SU-DHL-6 (cell line): ENCODE measurements around the gene RPL9.
A peak's percentile ranks its signal among the peaks of the same experiment; 100 is the strongest.
"Not testable (repeated sequence)": the region's sequence is repeated elsewhere in the genome, so short reads cannot be mapped to it uniquely, and the experiment has no call there.

ENCODE experiments used
- H2AFZ ChIP-seq: fragments of 200-600 bp; sonication (generic); 2 replicates; pipeline ENCODE4 v1.6.1; 2014; ENCODE audit warnings: low read depth, mild to moderate bottlenecking, moderate library complexity, mixed read lengths, antibody characterized with exemption, low read length; ENCODE audit not compliant: severe bottlenecking
- H3F3A ChIP-seq: fragments of 200-600 bp; shearing (Covaris generic); 2 replicates; pipeline ENCODE4 v1.6.0; 2016; ENCODE audit warnings: antibody characterized with exemption, mild to moderate bottlenecking; ENCODE audit not compliant: insufficient read depth
- H3K27ac ChIP-seq: fragments of 200-600 bp; sonication (generic); 2 replicates; pipeline ENCODE4 v1.5.1; 2016; ENCODE audit warnings: low read depth, mild to moderate bottlenecking, low read length, moderate library complexity, mixed read lengths
- H3K27me3 ChIP-seq: fragments of 200-600 bp; sonication (generic), shearing (Covaris generic); 2 replicates; pipeline ENCODE4 v1.6.0; 2014; ENCODE audit warnings: mild to moderate bottlenecking, low read length
- H3K36me3 ChIP-seq: fragments of 200-600 bp; sonication (generic); 2 replicates; pipeline ENCODE4 v1.6.1; 2014; ENCODE audit warnings: mild to moderate bottlenecking, low read length, mixed read lengths
- H3K4me2 ChIP-seq: fragments of 300-600, 200-600 bp; shearing (Covaris generic), sonication (generic); 2 replicates; pipeline ENCODE4 v1.6.0; 2014; ENCODE audit warnings: low read length, low read depth, mild to moderate bottlenecking; ENCODE audit not compliant: poor library complexity, severe bottlenecking
- H3K4me3 ChIP-seq: fragments of 200-600 bp; sonication (generic); 2 replicates; pipeline ENCODE4 v1.5.1; 2014; ENCODE audit warnings: antibody characterized with exemption, low read length, mild to moderate bottlenecking, mixed read lengths; ENCODE audit not compliant: insufficient read depth, poor library complexity, severe bottlenecking
- H3K79me2 ChIP-seq: fragments of 200-600 bp; sonication (generic); 2 replicates; pipeline ENCODE4 v1.6.1; 2014; ENCODE audit warnings: mild to moderate bottlenecking, low read length, moderate library complexity; ENCODE audit not compliant: insufficient read depth
- H3K9ac ChIP-seq: fragments of 200-600 bp; sonication (generic); 2 replicates; pipeline ENCODE4 v1.7.0; 2014; ENCODE audit warnings: mild to moderate bottlenecking, low read length
- H3K9me2 ChIP-seq: fragments of 200-600 bp; sonication (generic); replicated peaks from 2 replicates; pipeline ENCODE4 v1.6.1; 2014; ENCODE audit warnings: low read length; ENCODE audit not compliant: insufficient read depth
- H3K9me3 ChIP-seq: fragments of 200-600 bp; sonication (generic); 2 replicates; pipeline ENCODE4 v1.6.1; 2014; ENCODE audit warnings: low read length, mixed read lengths; ENCODE audit not compliant: insufficient read depth
- H4K20me1 ChIP-seq: fragments of 200-600 bp; sonication (generic); 2 replicates; pipeline ENCODE4 v1.6.1; 2014; ENCODE audit warnings: low read depth, mild to moderate bottlenecking, antibody characterized with exemption, low read length, moderate library complexity, mixed read lengths
- EZH2phosphoT487 ChIP-seq: fragments of 200-600 bp; sonication (generic), shearing (Covaris generic); conservative IDR thresholded peaks from 2 replicates; pipeline ENCODE4 v1.6.1; 2018; ENCODE audit warnings: mild to moderate bottlenecking, antibody characterized with exemption, low read length, moderate library complexity, mixed read lengths
- TF ChIP-seq, protein P1 (sequence below): fragments of 200-600 bp; sonication (generic); IDR thresholded peaks from one replicate; pipeline ENCODE4 v1.5.1; 2017; ENCODE audit warnings: antibody characterized with exemption, mild to moderate bottlenecking, low read length, moderate library complexity; ENCODE audit not compliant: insufficient read depth, poor library complexity, severe bottlenecking

Gene RPL9

GRCh38 chr4:39429476-39430334 is 29.0 kb downstream of the RPL9 start:
- Histone ChIP-seq H4K20me1 (no peaks in the 10 kb centered on the region), H3K27ac (no peak overlapping the region), H3K4me2 (no peak overlapping the region), H3F3A (no peaks in the 10 kb centered on the region), H3K9ac (no peak overlapping the region), H3K27me3 (no peaks in the 10 kb centered on the region), H2AFZ (no peak overlapping the region), H3K79me2 (no peaks in the 10 kb centered on the region), H3K4me3 (no peak overlapping the region), H3K9me3 (no peaks in the 10 kb centered on the region), H3K36me3 (no peaks in the 10 kb centered on the region), H3K9me2 (no peaks in the 10 kb centered on the region)
- TF ChIP-seq EZH2phosphoT487: no peak
- TF ChIP-seq, protein P1, sequence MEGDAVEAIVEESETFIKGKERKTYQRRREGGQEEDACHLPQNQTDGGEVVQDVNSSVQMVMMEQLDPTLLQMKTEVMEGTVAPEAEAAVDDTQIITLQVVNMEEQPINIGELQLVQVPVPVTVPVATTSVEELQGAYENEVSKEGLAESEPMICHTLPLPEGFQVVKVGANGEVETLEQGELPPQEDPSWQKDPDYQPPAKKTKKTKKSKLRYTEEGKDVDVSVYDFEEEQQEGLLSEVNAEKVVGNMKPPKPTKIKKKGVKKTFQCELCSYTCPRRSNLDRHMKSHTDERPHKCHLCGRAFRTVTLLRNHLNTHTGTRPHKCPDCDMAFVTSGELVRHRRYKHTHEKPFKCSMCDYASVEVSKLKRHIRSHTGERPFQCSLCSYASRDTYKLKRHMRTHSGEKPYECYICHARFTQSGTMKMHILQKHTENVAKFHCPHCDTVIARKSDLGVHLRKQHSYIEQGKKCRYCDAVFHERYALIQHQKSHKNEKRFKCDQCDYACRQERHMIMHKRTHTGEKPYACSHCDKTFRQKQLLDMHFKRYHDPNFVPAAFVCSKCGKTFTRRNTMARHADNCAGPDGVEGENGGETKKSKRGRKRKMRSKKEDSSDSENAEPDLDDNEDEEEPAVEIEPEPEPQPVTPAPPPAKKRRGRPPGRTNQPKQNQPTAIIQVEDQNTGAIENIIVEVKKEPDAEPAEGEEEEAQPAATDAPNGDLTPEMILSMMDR: no peak

DNA sequence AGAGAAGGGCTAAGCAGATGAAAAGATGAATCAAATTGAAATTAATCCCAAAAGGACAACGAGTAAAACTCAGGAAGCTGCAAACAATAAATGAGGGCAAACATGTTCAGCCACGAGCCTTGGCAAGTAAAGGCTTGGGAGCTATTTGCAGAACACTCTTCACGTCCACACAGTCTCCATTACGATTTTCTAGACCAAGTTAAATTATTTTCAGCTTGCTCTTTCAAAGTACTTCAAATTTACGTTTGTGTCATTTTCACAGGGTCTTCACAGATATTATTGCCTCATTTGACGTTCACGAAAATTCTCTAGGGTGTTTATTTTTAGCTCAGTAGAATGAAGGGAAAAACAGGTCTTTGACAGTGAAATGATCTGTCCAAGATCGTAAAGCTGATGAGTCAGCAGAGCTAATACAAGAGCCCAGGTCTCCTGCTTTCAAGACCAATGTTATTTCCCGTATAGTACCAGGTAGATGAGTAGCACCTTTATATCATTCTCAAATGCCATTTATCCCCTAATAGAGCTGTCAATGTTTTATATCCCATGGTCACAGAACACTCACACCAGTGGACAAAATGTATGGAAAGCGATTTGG is 31.1 kb downstream of the RPL9 start:
- Histone ChIP-seq H2AFZ (peak overlapping the region; percentile 62), H3K36me3 (no peaks in the 10 kb centered on the region), H3K4me2 (no peak overlapping the region), H3K9me3 (no peaks in the 10 kb centered on the region), H3K4me3 (no peak overlapping the region), H3K27ac (no peak overlapping the region), H3K9ac (no peak overlapping the region), H3K79me2 (no peaks in the 10 kb centered on the region), H3K9me2 (no peaks in the 10 kb centered on the region), H3K27me3 (no peaks in the 10 kb centered on the region), H3F3A (no peaks in the 10 kb centered on the region), H4K20me1 (no peaks in the 10 kb centered on the region)
- TF ChIP-seq, protein P1: no peak
- TF ChIP-seq EZH2phosphoT487: no peak

GRCh38 chr4:39426728-39427127 is 32.0 kb downstream of the RPL9 start:
- H3K4me2 ChIP-seq: no peak overlapping the region
- H3K27ac ChIP-seq: no peak overlapping the region
- H3K9ac ChIP-seq: no peak overlapping the region
- H4K20me1 ChIP-seq: no peaks in the 10 kb centered on the region
- no peaks in the 10 kb centered on the region for H3F3A ChIP-seq
- no peaks in the 10 kb centered on the region for H3K36me3 ChIP-seq
- H3K9me2 ChIP-seq: no peaks in the 10 kb centered on the region
- no peaks in the 10 kb centered on the region for H3K27me3 ChIP-seq
- no peaks in the 10 kb centered on the region for H3K9me3 ChIP-seq
- no peak overlapping the region for H3K4me3 ChIP-seq
- H2AFZ ChIP-seq: no peak overlapping the region
- no peak for TF ChIP-seq EZH2phosphoT487
- TF ChIP-seq, protein P1: no peak
- no peaks in the 10 kb centered on the region for H3K79me2 ChIP-seq

GRCh38 chr4:39425297-39425696 is 33.4 kb downstream of the RPL9 start:
- not testable (repeated sequence) for H4K20me1 ChIP-seq, H3K9ac ChIP-seq, H3F3A ChIP-seq, H3K27ac ChIP-seq, H3K27me3 ChIP-seq, H2AFZ ChIP-seq, H3K79me2 ChIP-seq, H3K9me3 ChIP-seq, H3K9me2 ChIP-seq, H3K4me3 ChIP-seq, H3K36me3 ChIP-seq, H3K4me2 ChIP-seq
